Anterior cingulate cortex (tissue), 58 donors: ENCODE results near the gene IL3RA.
"Not testable (repeated sequence)": the region's sequence is repeated elsewhere in the genome, so short reads cannot be mapped to it uniquely, and the experiment has no call there.

ENCODE experiments used
- DNase-seq, 58 donors: peaks; one replicate each; lab custom pipeline; 2025; lab: John Stamatoyannopoulos, UW

Gene IL3RA

DNA sequence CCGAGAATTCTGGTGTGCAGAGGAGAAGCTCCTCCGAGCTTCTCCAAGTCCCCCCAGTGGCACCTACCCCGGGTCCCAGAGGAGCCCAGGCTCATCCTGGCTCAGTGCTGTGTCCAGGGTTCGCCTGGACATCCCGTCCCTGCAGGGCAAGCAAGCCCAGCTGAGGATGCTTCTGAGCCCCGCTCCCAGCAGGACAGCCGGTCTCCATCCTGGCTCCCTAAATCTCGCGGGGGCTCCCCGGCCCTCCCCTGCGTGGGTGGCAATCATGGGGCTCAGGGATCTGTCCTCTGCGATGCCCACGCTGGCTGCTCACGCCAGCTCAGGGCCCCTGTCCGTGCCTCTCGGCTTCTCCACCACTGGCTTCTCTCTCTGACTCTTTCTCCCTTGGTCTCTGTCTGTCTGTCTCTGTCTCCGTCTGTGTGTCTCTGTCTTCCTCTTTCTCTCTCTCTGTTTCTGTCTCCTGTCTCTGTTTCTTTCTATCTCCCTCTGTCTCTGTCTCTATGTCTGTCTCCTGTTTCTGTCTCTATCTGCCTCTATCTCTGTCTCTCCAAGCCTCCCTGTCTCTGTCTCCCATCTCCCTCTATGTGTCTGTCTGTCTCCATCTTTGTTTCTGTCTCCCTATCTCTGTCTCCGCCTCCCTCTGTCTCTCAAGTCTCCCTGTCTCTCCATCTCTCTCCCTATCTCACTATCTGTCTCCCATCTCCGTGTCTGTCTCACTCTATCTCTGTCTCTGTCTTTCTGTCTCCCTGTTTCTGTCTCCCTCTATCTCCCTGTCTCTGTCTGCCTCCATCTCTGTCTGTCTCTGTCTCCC, 83.2 kb downstream of the IL3RA start:
- DNase-seq: no peak

DNA sequence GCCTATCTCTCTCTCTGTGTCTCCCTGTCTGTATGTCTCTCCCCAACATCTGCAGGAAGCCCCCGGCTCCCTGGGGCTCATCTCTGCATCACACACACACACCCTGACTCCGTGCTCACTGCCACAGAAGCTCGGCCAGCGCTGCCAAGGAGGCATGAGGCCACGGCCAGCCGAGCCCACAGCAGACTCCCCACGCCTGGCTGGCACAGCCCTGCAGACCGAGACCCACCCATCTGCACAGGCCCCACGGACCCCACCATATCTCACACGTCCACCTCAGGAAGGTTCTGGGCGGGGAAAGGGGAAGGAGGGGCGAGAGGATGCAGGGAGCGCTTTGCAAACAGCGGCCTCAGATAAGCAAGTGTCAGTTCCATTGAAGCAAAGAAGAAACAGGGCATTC, 83.8 kb downstream of the IL3RA start:
- no peak for DNase-seq

DNA sequence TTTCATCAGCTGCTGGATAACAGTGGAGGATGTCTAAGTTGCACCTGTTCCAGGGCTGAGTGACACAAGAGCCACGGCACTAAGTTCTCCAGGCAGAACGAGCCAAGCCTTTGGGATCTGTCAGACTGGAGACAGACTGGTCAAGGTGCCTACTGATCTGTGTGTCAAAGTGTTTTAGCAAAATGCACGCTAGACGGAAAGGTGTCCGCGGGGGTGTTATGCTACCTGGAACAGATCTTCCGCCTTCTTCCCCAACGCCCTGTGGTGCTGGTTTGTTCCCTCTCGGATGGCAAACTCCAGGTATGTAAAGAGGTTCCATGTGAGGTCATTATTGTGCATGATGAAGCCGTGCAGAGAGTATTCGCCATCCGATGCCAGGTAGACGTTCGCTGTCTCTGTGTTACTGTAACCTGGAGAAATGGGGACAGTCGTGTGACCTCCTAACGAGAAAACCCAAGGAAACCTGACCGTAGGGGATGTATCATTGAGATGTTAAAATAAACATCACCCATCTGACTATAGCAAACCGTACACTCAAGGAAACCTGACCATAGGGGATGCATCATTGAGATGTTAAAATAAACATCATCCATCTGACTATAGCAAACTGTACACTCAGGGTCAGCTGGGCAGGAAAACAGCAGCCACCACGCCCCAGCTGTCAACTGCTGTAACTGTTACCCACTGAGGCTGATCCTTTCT, 85.0 kb downstream of the IL3RA start:
- no peak for DNase-seq

DNA sequence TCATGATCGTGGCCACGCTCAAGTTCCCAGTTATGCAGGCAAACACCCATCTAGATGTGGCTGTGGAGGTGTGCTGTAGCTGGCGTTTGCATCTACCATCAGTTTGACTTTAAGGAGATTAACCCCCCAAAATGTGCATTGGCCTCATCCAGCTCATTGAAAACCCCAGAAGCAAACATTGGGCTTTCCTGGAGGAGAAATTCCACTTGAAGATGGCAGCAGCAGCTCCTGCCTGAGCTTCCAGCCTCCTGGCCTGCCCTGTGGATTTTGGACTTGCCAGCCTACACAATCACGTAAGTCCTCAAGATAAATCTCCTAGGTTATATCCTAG, 85.5 kb downstream of the IL3RA start:
- DNase-seq: no peak

DNA sequence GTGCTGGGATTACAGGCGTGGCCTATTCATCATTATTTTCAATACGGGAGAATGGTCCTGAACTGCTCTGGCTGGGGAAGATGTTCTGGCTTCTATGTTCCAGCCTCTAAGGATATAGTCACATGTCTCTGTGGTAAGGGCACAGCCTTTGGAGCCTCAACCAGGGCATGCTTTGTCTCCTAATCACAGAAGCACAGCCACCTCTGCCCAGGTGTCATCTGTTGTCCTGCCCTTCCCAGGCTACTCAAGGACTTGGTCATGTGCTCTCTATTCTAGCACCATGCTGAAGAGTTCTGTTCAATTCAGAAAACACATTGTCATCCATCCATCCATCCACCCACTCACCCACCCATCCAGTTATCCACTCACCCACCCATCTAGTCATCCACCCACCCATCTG, 86.6 kb downstream of the IL3RA start:
- no peak for DNase-seq

DNA sequence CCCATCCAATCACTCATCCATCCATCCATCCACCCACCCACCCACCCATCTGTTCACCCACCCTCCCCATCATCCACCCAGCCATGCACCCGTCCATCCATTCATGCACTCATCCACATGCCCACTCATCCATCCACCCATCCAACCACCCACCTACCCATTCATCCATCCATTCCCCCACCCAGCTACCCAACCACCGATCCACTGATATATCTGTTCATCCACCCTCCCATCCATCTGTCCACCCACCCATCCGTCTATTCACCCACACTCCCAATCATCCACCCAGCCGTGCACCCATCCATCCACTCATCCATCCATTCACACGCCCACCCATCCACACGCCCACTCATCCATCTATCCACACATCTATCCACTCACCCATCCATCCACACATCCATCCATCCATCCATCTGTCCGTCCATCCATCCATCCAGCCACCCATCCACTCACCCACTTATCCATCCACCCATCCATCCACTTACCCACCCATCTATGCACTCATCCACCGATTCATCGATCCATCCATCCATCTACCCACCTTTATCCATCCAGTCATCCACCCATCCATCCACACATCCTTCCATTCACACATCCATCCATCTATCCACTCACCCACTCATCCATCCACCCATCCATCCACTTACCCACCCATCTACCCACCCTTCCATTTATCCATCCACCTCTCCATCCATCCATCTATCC, 87.7 kb downstream of the IL3RA start:
- DNase-seq: no peak

DNA sequence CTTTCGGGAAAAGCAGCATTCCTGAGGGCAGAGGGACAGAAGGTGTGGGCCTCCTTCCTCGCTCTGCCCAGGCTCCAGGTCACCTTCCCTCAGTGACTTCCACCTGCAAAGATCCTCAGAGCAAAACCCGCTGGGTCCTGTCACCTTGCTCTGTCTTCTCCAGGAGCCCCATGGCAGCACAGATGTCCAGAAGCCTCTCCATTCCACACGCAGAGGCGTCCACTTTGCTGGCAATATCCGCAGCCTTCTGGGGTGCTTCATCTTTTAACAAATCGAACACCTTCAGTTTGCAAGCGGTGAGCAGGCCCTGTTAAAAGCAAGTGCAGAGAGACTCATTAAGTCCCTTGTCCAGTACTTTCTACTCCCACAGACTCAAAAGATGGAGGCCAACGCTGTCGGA, 88.8 kb downstream of the IL3RA start:
- DNase-seq: no peak

DNA sequence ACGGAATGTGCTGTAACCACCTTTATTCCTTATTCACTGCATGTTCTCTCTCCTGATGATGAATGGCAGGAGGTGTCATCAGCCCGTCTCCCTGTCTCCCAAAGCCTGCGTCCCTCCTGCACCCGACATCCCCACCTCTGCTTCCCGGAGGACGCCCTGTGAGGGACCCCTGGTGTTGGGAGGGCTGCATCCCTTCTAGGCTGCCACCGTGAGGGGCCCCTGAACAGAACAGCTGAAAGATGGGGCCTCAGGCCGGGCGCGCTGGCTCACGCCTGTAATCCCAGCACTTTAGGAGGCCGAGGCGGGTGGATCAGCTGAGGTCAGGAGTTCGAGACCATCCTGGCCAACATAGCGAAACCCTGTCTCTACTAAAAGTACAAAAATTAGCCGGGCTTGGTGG, 89.7 kb downstream of the IL3RA start:
- not testable (repeated sequence) for DNase-seq

DNA sequence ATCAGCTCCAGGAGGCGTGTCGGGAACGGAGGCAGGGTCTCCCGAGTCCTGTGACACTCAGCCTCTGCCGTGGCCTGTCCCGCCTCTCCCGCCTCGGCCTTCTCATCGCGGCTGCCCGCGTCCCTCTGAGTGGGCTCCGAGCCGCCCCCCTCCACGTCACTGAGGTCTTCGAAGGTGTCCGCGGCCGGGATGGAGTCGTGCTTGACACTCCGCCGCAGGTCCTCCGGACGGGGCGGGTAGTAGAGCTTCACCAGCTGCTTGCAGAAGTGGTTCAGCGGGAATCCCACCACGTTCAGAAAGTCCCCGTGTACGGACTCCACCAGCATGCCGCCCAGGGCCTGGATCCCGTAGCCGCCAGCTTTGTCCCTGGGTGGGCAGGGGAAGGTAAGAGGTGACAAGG, 91.2 kb downstream of the IL3RA start:
- no peak for DNase-seq

DNA sequence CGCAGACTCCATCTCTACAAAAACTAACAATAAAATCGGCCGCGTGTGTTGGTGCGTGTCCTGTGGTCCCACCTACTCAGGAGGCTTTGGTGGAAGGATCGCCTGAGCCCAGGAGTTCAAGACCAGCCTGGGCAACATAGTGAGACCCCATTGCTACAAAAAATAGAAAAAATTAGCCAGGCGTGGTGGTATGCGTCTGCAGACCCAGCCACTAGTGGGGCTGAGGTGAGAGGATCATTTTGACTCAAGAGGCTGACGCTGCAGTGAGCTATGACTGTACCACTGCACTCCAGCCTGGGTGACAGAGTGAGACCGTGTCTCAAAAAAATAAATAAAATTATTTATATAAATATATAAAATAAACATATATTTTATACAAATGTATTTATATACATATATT, 93.9 kb downstream of the IL3RA start:
- no peak for DNase-seq
